ENCODE results near the gene SKIC2. TPM values are rescaled to one million over a fixed set of nuclear protein-coding genes. Genes with fewer than 3 reads are reported as not detected.
"Not testable (repeated sequence)": the region's sequence is repeated elsewhere in the genome, so short reads cannot be mapped to it uniquely, and the experiment has no call there.

The SKIC2 gene
- total RNA-seq, 2 experiments from 2014 or later: 88.2 to 93.2 TPM

- DNase-seq: no peak
- ATAC-seq: no peak
- H3K4me1 Mint-ChIP-seq: peaks cover 4% of the 10 kb centered on the region
- H3K4me3 Mint-ChIP-seq: no peak overlapping the region
- peak overlapping the region; percentile 9 for H3K27ac Mint-ChIP-seq
- no peaks in the 10 kb centered on the region for H3K9me3 Mint-ChIP-seq (ENCODE audit: low read depth)
- no peaks in the 10 kb centered on the region for H3K27me3 Mint-ChIP-seq
- H3K36me3 Mint-ChIP-seq: peaks cover 2% of the 10 kb centered on the region
- CTCF ChIA-PET: no interaction called here
Measured at GRCh38 chr6:31979238-31979898, 20.4 kb downstream of the SKIC2 start.

DNA sequence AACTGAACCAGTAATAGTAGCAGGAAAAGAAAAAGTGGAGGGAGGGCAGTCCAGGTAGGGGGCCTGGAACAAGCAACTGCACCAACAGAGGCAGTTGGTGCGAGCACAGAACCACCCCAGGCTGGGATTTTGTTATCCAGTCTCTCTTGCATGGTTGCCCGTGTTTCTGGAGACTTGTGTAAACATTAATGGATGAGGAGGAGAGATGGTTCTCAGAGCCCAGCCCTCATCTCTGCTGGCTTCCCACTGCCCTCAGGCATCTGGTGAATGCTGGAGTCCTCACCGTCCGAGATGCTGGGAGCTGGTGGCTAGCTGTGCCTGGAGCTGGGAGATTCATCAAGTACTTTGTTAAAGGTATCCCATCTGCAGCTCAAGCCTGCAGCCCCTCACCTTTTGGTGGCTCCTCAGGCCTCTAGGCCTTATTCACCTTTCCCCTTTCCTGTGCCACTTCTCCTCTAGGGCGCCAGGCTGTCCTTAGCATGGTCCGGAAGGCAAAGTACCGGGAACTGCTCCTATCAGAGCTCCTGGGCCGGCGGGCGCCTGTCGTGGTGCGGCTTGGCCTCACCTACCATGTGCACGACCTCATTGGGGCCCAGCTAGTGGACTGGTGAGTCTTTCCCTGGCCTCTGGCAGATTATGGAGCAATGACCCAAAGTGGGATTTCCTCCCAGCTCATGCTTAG lies 21.4 kb downstream of the SKIC2 start:
- H3K9me3 Mint-ChIP-seq (ENCODE audit: low read depth); H3K27ac Mint-ChIP-seq; H3K4me3 Mint-ChIP-seq; H3K27me3 Mint-ChIP-seq; H3K4me1 Mint-ChIP-seq; H3K36me3 Mint-ChIP-seq; ATAC-seq; DNase-seq; CTCF ChIA-PET: not testable (repeated sequence)

DNA sequence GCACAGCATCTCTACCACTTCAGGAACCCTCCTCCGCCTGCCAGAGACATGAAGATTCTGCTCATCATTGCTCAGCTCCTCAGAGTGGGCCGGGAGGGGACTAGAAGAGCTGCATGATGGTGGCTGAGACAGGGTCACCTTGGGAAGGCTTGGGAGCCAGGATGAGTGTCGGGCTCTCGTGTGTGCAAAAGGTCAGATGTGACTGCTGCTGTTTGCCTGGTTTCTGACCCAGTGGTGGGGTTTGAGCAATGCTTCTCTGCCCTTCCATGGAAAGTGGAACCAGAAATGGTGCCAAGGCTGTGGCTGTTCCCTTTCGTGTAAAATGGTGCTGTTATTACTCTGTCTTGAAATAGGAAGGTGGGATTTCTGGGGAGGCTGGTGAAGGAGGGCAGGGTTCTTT lies 22.0 kb downstream of the SKIC2 start:
- H3K27me3 Mint-ChIP-seq; ATAC-seq; H3K36me3 Mint-ChIP-seq; H3K4me3 Mint-ChIP-seq; DNase-seq; H3K27ac Mint-ChIP-seq; H3K9me3 Mint-ChIP-seq (ENCODE audit: low read depth); CTCF ChIA-PET; H3K4me1 Mint-ChIP-seq: not testable (repeated sequence)

- H3K4me1 Mint-ChIP-seq; DNase-seq; H3K27me3 Mint-ChIP-seq; H3K9me3 Mint-ChIP-seq (ENCODE audit: low read depth); ATAC-seq; H3K4me3 Mint-ChIP-seq; H3K36me3 Mint-ChIP-seq; CTCF ChIA-PET; H3K27ac Mint-ChIP-seq: not testable (repeated sequence)
Measured at GRCh38 chr6:31981744-31982143, 22.8 kb downstream of the SKIC2 start, which contains the start of gene C4A. C4A (plus strand) TSS chr6:31982057; CDS start chr6:31982108, 51 bp downstream.

- H3K4me3 Mint-ChIP-seq; DNase-seq; H3K27ac Mint-ChIP-seq; CTCF ChIA-PET; H3K36me3 Mint-ChIP-seq; ATAC-seq; H3K9me3 Mint-ChIP-seq (ENCODE audit: low read depth); H3K27me3 Mint-ChIP-seq; H3K4me1 Mint-ChIP-seq: not testable (repeated sequence)
Measured at GRCh38 chr6:31989363-31989762, 30.4 kb downstream of the SKIC2 start.

GRCh38 chr6:31994421-31994820 lies 35.4 kb downstream of the SKIC2 start:
- H3K4me1 Mint-ChIP-seq; H3K9me3 Mint-ChIP-seq (ENCODE audit: low read depth); H3K4me3 Mint-ChIP-seq; CTCF ChIA-PET; ATAC-seq; DNase-seq; H3K27me3 Mint-ChIP-seq; H3K27ac Mint-ChIP-seq; H3K36me3 Mint-ChIP-seq: not testable (repeated sequence)

DNA sequence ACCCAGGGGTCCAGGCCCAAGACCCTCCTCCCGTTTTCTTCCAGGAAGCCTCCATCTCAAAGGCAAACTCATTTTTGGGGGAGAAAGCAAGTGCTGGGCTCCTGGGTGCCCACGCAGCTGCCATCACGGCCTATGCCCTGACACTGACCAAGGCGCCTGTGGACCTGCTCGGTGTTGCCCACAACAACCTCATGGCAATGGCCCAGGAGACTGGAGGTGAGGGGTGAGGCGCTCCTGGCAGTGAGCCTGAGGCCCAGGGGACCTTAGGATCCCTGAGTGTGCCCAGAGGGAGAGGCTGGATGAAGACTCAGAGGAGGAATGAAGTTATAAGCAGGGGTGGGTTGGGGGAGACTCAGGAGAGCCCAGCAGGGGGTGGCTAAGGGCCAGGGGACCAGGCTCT lies 37.4 kb downstream of the SKIC2 start:
- H3K4me1 Mint-ChIP-seq; H3K4me3 Mint-ChIP-seq; H3K27ac Mint-ChIP-seq; H3K27me3 Mint-ChIP-seq; CTCF ChIA-PET; H3K9me3 Mint-ChIP-seq (ENCODE audit: low read depth); H3K36me3 Mint-ChIP-seq; DNase-seq; ATAC-seq: not testable (repeated sequence)

DNA sequence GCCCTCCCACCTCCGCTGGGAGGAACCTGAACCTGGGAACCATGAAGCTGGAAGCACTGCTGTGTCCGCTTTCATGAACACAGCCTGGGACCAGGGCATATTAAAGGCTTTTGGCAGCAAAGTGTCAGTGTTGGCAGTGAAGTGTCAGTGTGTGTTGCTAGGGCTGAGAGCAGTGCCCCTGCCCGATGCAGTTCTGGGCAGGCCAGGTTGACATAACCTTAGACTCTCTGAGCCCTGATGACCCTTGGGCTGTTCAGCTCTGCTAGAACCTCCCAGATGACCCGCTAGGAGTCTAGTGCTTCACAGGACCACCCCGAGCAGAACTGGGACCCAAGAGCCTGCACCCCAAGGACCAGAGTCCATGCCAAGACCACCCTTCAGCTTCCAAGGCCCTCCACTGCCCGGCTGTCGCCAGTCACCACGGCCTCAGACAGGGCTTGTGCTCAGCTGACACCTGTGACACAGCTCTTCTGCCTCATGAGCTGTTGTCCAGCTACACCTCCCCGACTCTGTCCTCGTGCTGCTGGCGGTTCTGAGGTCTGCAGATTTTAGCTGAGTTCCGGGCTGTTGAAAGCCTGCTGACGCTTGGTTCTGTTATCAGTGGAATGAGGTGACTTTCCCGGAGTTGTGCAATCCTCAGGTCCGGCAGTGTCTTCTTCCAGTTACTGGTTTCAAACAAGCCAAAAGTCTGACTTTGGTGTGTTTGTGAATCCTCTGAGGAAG lies 43.7 kb downstream of the SKIC2 start:
- H3K27ac Mint-ChIP-seq; H3K9me3 Mint-ChIP-seq (ENCODE audit: low read depth); H3K36me3 Mint-ChIP-seq; ATAC-seq; H3K4me3 Mint-ChIP-seq; DNase-seq; H3K27me3 Mint-ChIP-seq; H3K4me1 Mint-ChIP-seq; CTCF ChIA-PET: not testable (repeated sequence)

GRCh38 chr6:32003301-32003700 lies 44.3 kb downstream of the SKIC2 start:
- CTCF ChIA-PET; H3K4me3 Mint-ChIP-seq; H3K27me3 Mint-ChIP-seq; ATAC-seq; H3K27ac Mint-ChIP-seq; H3K4me1 Mint-ChIP-seq; DNase-seq; H3K36me3 Mint-ChIP-seq; H3K9me3 Mint-ChIP-seq (ENCODE audit: low read depth): not testable (repeated sequence)

GRCh38 chr6:32004393-32004792 lies 45.4 kb downstream of the SKIC2 start:
- DNase-seq; H3K27me3 Mint-ChIP-seq; H3K27ac Mint-ChIP-seq; ATAC-seq; H3K9me3 Mint-ChIP-seq (ENCODE audit: low read depth); H3K36me3 Mint-ChIP-seq; H3K4me3 Mint-ChIP-seq; H3K4me1 Mint-ChIP-seq; CTCF ChIA-PET: not testable (repeated sequence)

- DNase-seq: peak; percentile 36
- ATAC-seq: peak; percentile 82
- CTCF ChIA-PET; H3K4me1 Mint-ChIP-seq; H3K4me3 Mint-ChIP-seq; H3K36me3 Mint-ChIP-seq; H3K27ac Mint-ChIP-seq; H3K9me3 Mint-ChIP-seq (ENCODE audit: low read depth); H3K27me3 Mint-ChIP-seq: not testable (repeated sequence)
Measured at GRCh38 chr6:32004864-32005537, 46.0 kb downstream of the SKIC2 start.

- H3K4me1 Mint-ChIP-seq; CTCF ChIA-PET; H3K36me3 Mint-ChIP-seq; H3K4me3 Mint-ChIP-seq; H3K9me3 Mint-ChIP-seq (ENCODE audit: low read depth); ATAC-seq; H3K27ac Mint-ChIP-seq; DNase-seq; H3K27me3 Mint-ChIP-seq: not testable (repeated sequence)
Measured at GRCh38 chr6:32005538-32005880, 46.5 kb downstream of the SKIC2 start.

DNA sequence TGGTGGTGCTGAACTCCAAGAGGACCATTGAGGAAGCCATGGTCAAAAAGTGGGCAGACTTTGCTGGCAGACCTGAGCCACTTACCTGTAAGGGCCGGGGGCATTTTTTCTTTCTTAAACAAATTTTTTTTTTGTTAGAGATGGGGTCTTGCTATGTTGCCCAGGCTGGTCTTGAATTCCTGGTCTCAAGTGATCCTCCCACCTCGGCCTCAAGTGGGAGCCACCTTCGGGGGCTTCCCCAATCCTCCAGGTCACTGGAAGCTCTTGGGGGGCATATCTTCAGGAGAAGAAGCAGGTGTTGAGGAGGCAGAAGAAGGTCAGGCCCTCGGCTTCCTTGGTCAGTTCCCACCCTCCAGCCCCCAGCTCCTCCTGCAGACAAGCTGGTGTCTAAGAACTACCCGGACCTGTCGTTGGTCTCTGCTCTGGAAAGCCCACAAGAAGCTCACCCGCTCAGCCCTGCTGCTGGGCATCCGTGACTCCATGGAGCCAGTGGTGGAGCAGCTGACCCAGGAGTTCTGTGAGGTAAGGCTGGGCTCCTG lies 47.1 kb downstream of the SKIC2 start:
- H3K4me3 Mint-ChIP-seq; H3K27me3 Mint-ChIP-seq; H3K9me3 Mint-ChIP-seq (ENCODE audit: low read depth); H3K4me1 Mint-ChIP-seq; H3K27ac Mint-ChIP-seq; ATAC-seq; CTCF ChIA-PET; H3K36me3 Mint-ChIP-seq: not testable (repeated sequence)
- DNase-seq: peak; percentile 36
